Neural progenitor cell (in vitro differentiated cells): ENCODE data around the gene ZNF700. TPM values are rescaled to one million over a fixed set of nuclear protein-coding genes. Genes with fewer than 3 reads are reported as not detected.

Experiments
- DNase-seq: peaks from one replicate; pipeline ENCODE4 v3.0.0-alpha.2; 2016; ENCODE audit warnings: low spot score
- H2AFZ ChIP-seq: fragments of 200-600 bp; sonication (generic); replicated peaks from 2 replicates; pipeline ENCODE4 v1.6.1; 2016; ENCODE audit warnings: antibody characterized with exemption
- H3F3A ChIP-seq: fragments of 200-600 bp; sonication (generic); 2 replicates; pipeline ENCODE4 v1.6.1; 2016; ENCODE audit warnings: antibody characterized with exemption, low read depth
- H3K27ac ChIP-seq: fragments of 200-600 bp; sonication (generic); 2 replicates; pipeline ENCODE4 v1.5.1; 2016; ENCODE audit warnings: mild to moderate bottlenecking
- H3K27me3 ChIP-seq: fragments of 200-600 bp; sonication (generic); 2 replicates; pipeline ENCODE4 v1.6.1; 2016; ENCODE audit warnings: mild to moderate bottlenecking, moderate library complexity
- H3K36me3 ChIP-seq: fragments of 200-600 bp; sonication (generic); 2 replicates; pipeline ENCODE4 v1.5.1; 2016
- H3K4me1 ChIP-seq: fragments of 200-600 bp; sonication (generic); 2 replicates; pipeline ENCODE4 v1.6.1; 2016; ENCODE audit warnings: mixed run types
- H3K4me2 ChIP-seq: fragments of 200-600 bp; sonication (generic); 2 replicates; pipeline ENCODE4 v1.6.1; 2016
- H3K4me3 ChIP-seq: fragments of 200-600 bp; sonication (generic); 2 replicates; pipeline ENCODE4 v1.5.1; 2016
- H3K79me2 ChIP-seq: fragments of 200-600 bp; sonication (generic); 2 replicates; pipeline ENCODE4 v1.6.1; 2016; ENCODE audit warnings: low read depth
- H3K9ac ChIP-seq: fragments of 200-600 bp; sonication (generic); 2 replicates; pipeline ENCODE4 v1.6.1; 2016
- H3K9me3 ChIP-seq: fragments of 200-600 bp; sonication (generic); 2 replicates; pipeline ENCODE4 v1.5.1; 2016; ENCODE audit warnings: low read depth
- H4K20me1 ChIP-seq: fragments of 200-600 bp; sonication (generic); 2 replicates; pipeline ENCODE4 v1.6.1; 2016; ENCODE audit warnings: low read depth
- H3K27ac Mint-ChIP-seq: 3 replicates; pipeline ENCODE4 v1.8.0; 2021; ENCODE audit warnings: mixed read lengths
- H3K27me3 Mint-ChIP-seq: 2 replicates; pipeline ENCODE4 v1.8.0; 2022; ENCODE audit warnings: low read depth, mild to moderate bottlenecking, inconsistent platforms, moderate library complexity, mixed read lengths; ENCODE audit not compliant: insufficient read depth
- H3K36me3 Mint-ChIP-seq: 3 replicates; pipeline ENCODE4 v1.8.0; 2021; ENCODE audit warnings: mixed read lengths
- H3K4me1 Mint-ChIP-seq: 3 replicates; pipeline ENCODE4 v1.8.0; 2021; ENCODE audit warnings: mixed read lengths
- H3K4me3 Mint-ChIP-seq: 3 replicates; pipeline ENCODE4 v1.8.0; 2021; ENCODE audit warnings: mild to moderate bottlenecking, moderate library complexity, mixed read lengths
- H3K9me3 Mint-ChIP-seq: 3 replicates; pipeline ENCODE4 v1.8.0; 2020; ENCODE audit warnings: mixed read lengths
- CTCF ChIP-seq: fragments of 200-600 bp; sonication (generic); IDR thresholded peaks from 2 replicates; pipeline ENCODE4 v1.5.1; 2017; ENCODE audit warnings: antibody characterized with exemption, mild to moderate bottlenecking
- EZH2 ChIP-seq: fragments of 200-600 bp; sonication (generic); IDR thresholded peaks from 2 replicates; pipeline ENCODE4 v1.6.1; 2017; ENCODE audit warnings: antibody characterized with exemption, mild to moderate bottlenecking, moderate library complexity
- EZH2phosphoT487 ChIP-seq: fragments of 200-600 bp; sonication (generic); IDR thresholded peaks from 2 replicates; pipeline ENCODE4 v1.6.1; 2017; ENCODE audit warnings: antibody characterized with exemption
- total RNA-seq: library from RNA; depleted of rRNA; stranded (reverse); fragments of >200 nt; gene quantifications from 2 replicates; pipeline ENCODE4 v1.2.3, GENCODE V29; 2015; ENCODE audit warnings: low replicate concordance

The ZNF700 gene
- total RNA-seq, 1 donor from 2014 or later, result 29.4 TPM

- no peak overlapping the region for H3K9ac ChIP-seq
- Mint-ChIP-seq H3K4me1 (no peaks in the 10 kb centered on the region), H3K27ac (no peak overlapping the region), H3K36me3 (peaks cover 65% of the 10 kb centered on the region), H3K9me3 (peaks cover 89% of the 10 kb centered on the region), H3K4me3 (no peak overlapping the region), H3K27me3 (peaks cover 3% of the 10 kb centered on the region)
- H2AFZ ChIP-seq, result no peak overlapping the region
- TF ChIP-seq EZH2phosphoT487 (no peak), CTCF (no peak), EZH2 (no peak)
- peaks cover 5% of the 10 kb centered on the region for H3K36me3 ChIP-seq
- no peak overlapping the region for H3K4me3 ChIP-seq
- no peak overlapping the region for H3K4me2 ChIP-seq
- DNase-seq, result no peak
- H3K27ac ChIP-seq, result no peak overlapping the region
- H3K27me3 ChIP-seq, result no peaks in the 10 kb centered on the region
- H4K20me1 ChIP-seq, result no peaks in the 10 kb centered on the region
- H3F3A ChIP-seq, result no peaks in the 10 kb centered on the region
- H3K9me3 ChIP-seq, result peaks cover 43% of the 10 kb centered on the region
- H3K4me1 ChIP-seq, result no peaks in the 10 kb centered on the region
- peaks cover 39% of the 10 kb centered on the region for H3K79me2 ChIP-seq
These were observed 17.3 kb downstream of the ZNF700 start for GRCh38 chr19:11942008-11942842.

- DNase-seq, result no peak
- Histone ChIP-seq H4K20me1 (no peaks in the 10 kb centered on the region), H2AFZ (no peak overlapping the region), H3F3A (no peaks in the 10 kb centered on the region), H3K27ac (no peak overlapping the region), H3K36me3 (peaks cover 11% of the 10 kb centered on the region), H3K9me3 (peaks cover 48% of the 10 kb centered on the region), H3K4me3 (no peak overlapping the region), H3K79me2 (peaks cover 34% of the 10 kb centered on the region), H3K27me3 (no peaks in the 10 kb centered on the region), H3K4me2 (no peak overlapping the region), H3K9ac (no peak overlapping the region), H3K4me1 (no peaks in the 10 kb centered on the region)
- TF ChIP-seq EZH2phosphoT487 (no peak), CTCF (no peak), EZH2 (no peak)
- H3K4me3 Mint-ChIP-seq, result no peak overlapping the region
- H3K27me3 Mint-ChIP-seq, result peaks cover 3% of the 10 kb centered on the region
- no peak overlapping the region for H3K27ac Mint-ChIP-seq
- H3K9me3 Mint-ChIP-seq, result peaks cover 90% of the 10 kb centered on the region
- H3K4me1 Mint-ChIP-seq, result no peaks in the 10 kb centered on the region
- H3K36me3 Mint-ChIP-seq, result peaks cover 68% of the 10 kb centered on the region
These were observed 17.9 kb downstream of the ZNF700 start for GRCh38 chr19:11942843-11943108.

GRCh38 chr19:11944656-11945055, 19.7 kb downstream of the ZNF700 start:
- peaks cover 30% of the 10 kb centered on the region for H3K36me3 ChIP-seq
- H3K27me3 ChIP-seq, result peaks cover 5% of the 10 kb centered on the region
- Mint-ChIP-seq H3K27me3 (peaks cover 7% of the 10 kb centered on the region), H3K4me3 (no peak overlapping the region), H3K36me3 (peaks cover 79% of the 10 kb centered on the region), H3K4me1 (no peaks in the 10 kb centered on the region), H3K27ac (no peak overlapping the region), H3K9me3 (peaks cover 94% of the 10 kb centered on the region)
- H2AFZ ChIP-seq, result no peak overlapping the region
- TF ChIP-seq CTCF, result no peak
- no peak for TF ChIP-seq EZH2phosphoT487
- TF ChIP-seq EZH2, result no peak
- H3K27ac ChIP-seq, result no peak overlapping the region
- peaks cover 15% of the 10 kb centered on the region for H3F3A ChIP-seq
- no peaks in the 10 kb centered on the region for H3K4me1 ChIP-seq
- no peak overlapping the region for H3K4me3 ChIP-seq
- peaks cover 65% of the 10 kb centered on the region for H3K9me3 ChIP-seq
- no peaks in the 10 kb centered on the region for H4K20me1 ChIP-seq
- H3K9ac ChIP-seq, result no peak overlapping the region
- peaks cover 20% of the 10 kb centered on the region for H3K79me2 ChIP-seq
- no peak for DNase-seq
- H3K4me2 ChIP-seq, result no peak overlapping the region
